Gastrocnemius medialis (tissue), 4 donors: ENCODE measurements around the gene TERB1.

Experiments
- CTCF ChIP-seq, 5 experiments: fragments of 450-650 bp in 3 of 5; fragments of 200-600 bp in 2 of 5; sonication (generic) in 2 of 5; IDR thresholded peaks in 4 of 5; conservative IDR thresholded peaks in 1 of 5; 1 replicate in 4 of 5; 2 replicates in 1 of 5; pipeline ENCODE4 v1.5.1; 2016 to 2019; ENCODE audit warnings: antibody characterized with exemption in 5 of 5, mild to moderate bottlenecking in 3 of 5, moderate library complexity in 3 of 5
- POLR2A ChIP-seq, 2 donors: fragments of 450-650 bp; IDR thresholded peaks; one replicate each; pipeline ENCODE4 v1.6.1; 2017; ENCODE audit warnings: antibody characterized with exemption in 2 of 2, mild to moderate bottlenecking in 2 of 2, moderate library complexity in 2 of 2

DNA sequence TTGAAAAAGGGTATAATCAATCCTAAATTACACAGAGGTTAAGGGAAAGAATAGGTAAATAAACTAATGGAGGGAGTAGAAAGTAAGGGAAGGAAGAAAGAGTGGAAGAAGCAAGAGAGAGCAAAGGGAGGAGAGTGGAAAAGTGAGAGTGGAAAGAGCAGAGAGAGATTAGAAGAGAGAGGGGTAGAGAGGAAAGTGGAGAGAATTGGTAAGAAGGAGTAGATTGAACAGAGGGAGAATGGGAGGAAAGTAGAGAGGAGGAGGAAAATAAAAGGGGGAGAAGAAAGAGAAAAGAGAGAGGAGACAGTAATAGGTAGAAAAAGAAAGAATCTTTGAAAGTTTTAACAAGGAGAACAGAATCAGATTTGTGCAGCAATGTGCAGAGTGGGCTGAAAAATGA lies 24.9 kb downstream of the TERB1 start:
- TF ChIP-seq CTCF (IDR thresholded peaks at IDR 0.05 in 4 of 5, conservative IDR thresholded peaks at IDR 0.05 in 1 of 5): no peak
- TF ChIP-seq POLR2A (IDR thresholded peaks at IDR 0.05): no peak
